ENCODE results near the gene KRT76.

- TF ChIP-seq CTCF (IDR thresholded peaks at IDR 0.05 in 4 of 5, conservative IDR thresholded peaks at IDR 0.05 in 1 of 5) (no peak), POLR2A (IDR thresholded peaks at IDR 0.05) (no peak)
Measured at GRCh38 chr12:52805000-52805399, 27.9 kb upstream of the KRT76 start.

Measured in gastrocnemius medialis (tissue), 4 donors.